ENCODE results near the gene USP1. TPM values are rescaled to one million over a fixed set of nuclear protein-coding genes. Genes with fewer than 3 reads are reported as not detected.

USP1 gene
- 48.3 and 48.5 TPM in 2 replicates for total RNA-seq (2014; rRNA removed; shearing (Covaris generic))
- polyA plus RNA-seq (2015; cell fraction: cytosol; rRNA removed) = 31.0 and 39.8 TPM in 2 replicates
- 21.7 and 25.9 TPM in 2 replicates for polyA plus RNA-seq (2015; cell fraction: nucleus; rRNA removed)

- DNase-seq (ENCODE audit: low read depth) = peak; percentile 100
Observed at GRCh38 chr1:62436466-62437272, at the start of gene USP1. Gene USP1 (plus strand): TSS chr1:62437049. CDS start chr1:62439868, 2,819 bp downstream.

DNA sequence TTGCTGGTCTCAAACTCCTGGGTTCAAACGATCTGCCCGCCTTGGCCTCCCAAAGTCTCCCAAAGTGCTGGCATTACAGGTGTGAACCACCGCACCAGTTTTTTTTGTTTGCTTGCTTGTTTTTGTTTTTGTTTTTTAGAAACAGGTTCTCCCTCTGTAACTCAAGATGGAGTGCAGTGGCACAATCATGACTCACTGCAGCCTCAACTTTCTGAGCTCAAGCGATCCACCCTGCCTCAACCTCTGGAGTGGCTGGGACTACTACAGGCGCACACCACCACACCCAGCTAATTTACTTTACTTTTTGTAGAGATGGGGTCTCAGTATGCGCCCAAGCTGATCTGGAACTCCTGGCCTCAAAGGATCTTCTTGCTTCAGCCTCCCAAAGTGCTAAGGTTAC is 47.3 kb upstream of the USP1 start:
- no peak for DNase-seq (ENCODE audit: low read depth)

- no peak for DNase-seq (ENCODE audit: low read depth)
Observed at GRCh38 chr1:62390071-62390470, 46.8 kb upstream of the USP1 start.

- peak; percentile 10 for DNase-seq (ENCODE audit: low read depth)
Observed at GRCh38 chr1:62391369-62391971, 45.4 kb upstream of the USP1 start.

DNA sequence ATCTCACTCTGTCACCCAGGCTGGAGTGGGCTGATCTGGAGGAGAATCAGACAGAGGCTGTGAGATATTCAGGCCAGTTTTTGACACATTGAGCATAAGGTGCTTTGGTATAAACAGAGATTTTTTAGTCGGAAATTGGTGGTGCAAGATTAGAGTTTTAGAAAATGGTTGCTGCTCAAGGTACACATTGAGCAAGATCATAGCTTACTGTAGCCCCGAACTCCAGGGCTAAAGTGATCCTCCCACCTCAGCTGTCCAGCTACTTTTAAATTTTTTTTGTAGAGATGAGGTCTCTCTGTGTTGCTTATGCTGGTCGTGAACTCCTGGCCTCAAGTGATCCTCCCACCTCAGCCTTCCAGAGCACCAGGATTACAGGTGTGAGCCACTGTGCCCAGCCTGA is 43.9 kb upstream of the USP1 start:
- DNase-seq (ENCODE audit: low read depth) = no peak

- no peak for DNase-seq (ENCODE audit: low read depth)
Observed at GRCh38 chr1:62394646-62395045, 42.2 kb upstream of the USP1 start.

GRCh38 chr1:62395291-62395690 is 41.6 kb upstream of the USP1 start:
- no peak for DNase-seq (ENCODE audit: low read depth)

GRCh38 chr1:62396871-62397270 is 40.0 kb upstream of the USP1 start:
- DNase-seq (ENCODE audit: low read depth) = no peak

GRCh38 chr1:62397301-62397700 is 39.5 kb upstream of the USP1 start:
- DNase-seq (ENCODE audit: low read depth) = no peak

DNA sequence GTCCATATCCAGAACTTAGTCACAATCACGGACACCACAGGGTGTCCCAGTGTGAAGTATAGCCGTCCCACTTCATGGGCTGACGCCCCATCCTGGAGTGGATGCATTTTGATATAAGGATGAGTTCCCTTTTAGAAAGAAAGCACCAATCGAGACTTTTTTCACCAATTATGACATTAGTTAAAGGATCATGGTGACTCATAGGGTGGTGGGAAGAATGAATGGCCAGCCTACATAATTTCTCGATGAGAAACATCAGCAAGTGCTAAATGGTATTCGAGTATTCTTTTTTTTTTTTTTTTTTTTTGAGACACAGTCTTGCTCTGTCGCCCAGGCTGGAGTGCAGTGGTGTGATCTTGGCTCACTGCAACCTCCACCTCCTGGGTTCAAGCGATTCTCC is 38.5 kb upstream of the USP1 start:
- DNase-seq (ENCODE audit: low read depth) = peak; percentile 67

DNA sequence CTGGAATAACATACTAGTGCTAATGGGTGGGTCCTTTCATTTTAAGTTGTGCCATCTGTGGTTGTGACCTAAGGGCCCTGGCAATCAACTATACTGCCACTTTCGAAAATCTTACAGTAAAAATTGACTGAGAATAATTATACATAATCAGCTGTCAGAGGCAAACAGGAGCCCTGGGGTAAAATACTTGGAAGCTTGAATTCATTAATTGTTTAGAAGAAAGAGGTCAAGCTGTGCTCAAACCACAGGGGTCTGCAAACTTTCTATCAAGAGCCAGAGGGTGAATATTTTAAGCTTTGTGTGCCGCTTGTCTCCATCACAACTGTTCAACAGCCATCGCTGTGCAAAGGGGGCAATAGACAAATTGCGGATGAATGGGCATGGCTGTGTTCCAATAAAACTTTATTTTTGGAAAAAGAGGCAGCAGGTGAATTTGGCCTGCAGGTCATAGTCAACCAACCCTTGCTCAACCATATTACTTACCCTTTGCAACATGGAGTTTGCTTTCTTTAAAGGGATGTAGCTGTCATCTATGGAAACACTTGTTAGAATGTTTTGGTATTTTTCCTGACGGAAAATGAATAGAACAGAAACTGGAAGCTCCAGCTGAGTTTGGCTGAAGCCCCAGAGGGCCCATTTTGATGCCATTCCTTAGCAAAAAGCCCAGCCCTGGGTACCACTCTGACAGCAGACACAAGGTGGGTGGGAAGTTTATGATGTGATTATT is 35.7 kb upstream of the USP1 start:
- DNase-seq (ENCODE audit: low read depth) = no peak

- no peak for DNase-seq (ENCODE audit: low read depth)
Observed at GRCh38 chr1:62405247-62405646, 31.6 kb upstream of the USP1 start.

DNA sequence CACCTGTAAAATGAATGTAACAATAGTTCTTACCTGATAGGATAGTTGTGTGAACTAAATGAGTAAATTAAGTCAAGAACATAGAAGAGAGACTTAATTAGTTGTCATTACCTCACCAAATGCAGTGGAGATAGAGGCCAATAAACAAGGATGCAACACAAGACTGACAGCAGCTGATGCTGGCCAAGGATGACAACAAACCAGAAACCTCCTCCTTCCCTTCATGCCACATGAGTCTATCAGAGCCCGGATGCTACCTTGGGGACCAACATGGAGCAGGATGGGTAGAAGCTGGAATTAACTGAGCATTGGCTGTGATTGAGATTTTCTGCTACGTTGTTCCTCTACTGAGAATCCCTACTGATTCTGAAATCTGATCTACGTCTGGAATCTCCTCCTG is 30.3 kb upstream of the USP1 start:
- DNase-seq (ENCODE audit: low read depth) = no peak

- DNase-seq (ENCODE audit: low read depth) = peak; percentile 36
Observed at GRCh38 chr1:62407398-62408009, 29.3 kb upstream of the USP1 start.

- DNase-seq (ENCODE audit: low read depth) = no peak
Observed at GRCh38 chr1:62415687-62416086, 21.2 kb upstream of the USP1 start.

GRCh38 chr1:62417351-62417999 is 19.4 kb upstream of the USP1 start:
- no peak for DNase-seq (ENCODE audit: low read depth)

GRCh38 chr1:62420214-62420613 is 16.6 kb upstream of the USP1 start:
- no peak for DNase-seq (ENCODE audit: low read depth)

DNA sequence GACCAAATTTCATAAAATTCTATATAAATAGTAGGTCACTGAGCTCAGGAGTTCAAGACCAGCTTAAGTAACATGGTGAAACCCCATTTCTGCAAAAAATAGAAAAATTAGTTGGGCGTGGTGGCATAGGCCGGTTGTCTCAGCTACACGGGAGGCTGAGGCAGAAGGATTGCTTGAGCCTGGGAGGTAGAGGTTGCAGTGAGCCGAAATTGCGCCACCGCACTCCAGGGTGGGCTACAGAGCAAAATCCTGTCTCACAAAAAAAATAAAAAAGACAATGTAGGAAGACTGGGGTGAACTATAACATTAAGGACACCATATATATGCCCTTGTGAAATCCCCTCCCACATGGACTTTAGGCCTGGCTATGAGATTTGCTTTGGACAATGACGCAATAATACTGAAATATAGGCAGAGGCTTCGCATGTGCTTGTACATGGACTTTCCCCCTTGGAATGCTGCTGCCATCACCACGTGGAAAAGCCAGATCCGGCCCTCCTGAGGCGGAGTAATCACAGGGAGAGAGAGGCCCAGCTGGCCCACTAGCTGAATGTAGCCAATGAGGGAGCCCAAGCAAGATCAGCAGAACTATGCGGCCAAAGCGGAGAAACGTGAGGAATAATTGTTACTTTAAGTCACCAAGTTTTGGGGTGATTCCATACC is 13.1 kb upstream of the USP1 start:
- no peak for DNase-seq (ENCODE audit: low read depth)

DNA sequence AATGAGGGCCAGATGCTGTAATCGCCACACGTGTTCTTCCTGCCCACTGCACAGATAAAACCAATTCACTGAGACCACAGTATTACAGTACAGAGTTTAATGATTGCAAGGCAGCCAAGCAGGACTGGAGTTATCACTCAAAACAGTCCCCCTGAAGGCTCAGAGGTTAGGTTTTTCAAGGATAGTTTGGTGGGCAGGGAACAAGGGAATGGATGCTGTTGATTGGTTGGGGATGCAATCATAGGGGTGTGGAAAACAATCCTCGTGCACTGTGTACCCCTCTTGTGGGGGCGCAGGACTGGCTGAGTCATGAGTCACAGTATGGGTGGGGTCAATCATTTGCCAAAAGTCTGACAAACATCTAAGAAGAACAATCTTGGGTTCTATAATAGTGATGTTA is 12.4 kb upstream of the USP1 start:
- peak; percentile 3 for DNase-seq (ENCODE audit: low read depth)

DNA sequence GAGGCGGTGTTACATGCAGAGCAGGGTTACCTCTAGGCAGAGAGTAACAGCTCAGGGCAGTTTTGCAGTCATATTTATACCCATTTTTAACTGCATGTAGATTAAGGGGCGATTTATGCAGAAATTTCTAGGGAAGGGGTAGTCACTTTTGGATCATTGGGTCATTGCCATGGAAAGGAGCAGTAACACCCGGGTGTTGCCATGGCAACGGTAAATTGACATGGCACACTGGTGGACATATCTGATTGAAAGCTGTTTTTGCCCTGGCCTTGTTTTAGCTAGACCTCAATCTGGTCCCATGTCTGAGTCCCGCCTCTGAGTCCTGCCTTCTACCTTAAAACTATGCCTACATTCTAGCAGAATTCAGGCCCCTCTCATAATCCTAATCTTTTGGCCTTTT is 11.8 kb upstream of the USP1 start:
- no peak for DNase-seq (ENCODE audit: low read depth)

- DNase-seq (ENCODE audit: low read depth) = no peak
Observed at GRCh38 chr1:62426237-62426636, 10.6 kb upstream of the USP1 start.
